Activated CD4-positive, alpha-beta memory T cell treated with anti-CD3 and anti-CD28 coated beads, Interleukin-2, amount 10 ng/mL, durations not matched to agents 7 days and 5 days (primary cell): ENCODE results near the gene MACROD1. TPM values are rescaled to one million over a fixed set of nuclear protein-coding genes. Genes with fewer than 3 reads are reported as not detected.
"Not testable (repeated sequence)": the region's sequence is repeated elsewhere in the genome, so short reads cannot be mapped to it uniquely, and the experiment has no call there.

ENCODE experiments used
- CTCF ChIA-PET: fragments of 350-600 bp; sonication (Branson Sonifier 250); formaldehyde crosslinking; loops from one replicate; lab custom pipeline; 2021; ENCODE audit warnings: antibody characterized with exemption, inconsistent platforms; lab: Charles Lee
- POLR2A ChIA-PET: fragments of 350-600 bp; sonication (Branson Sonifier 250); formaldehyde crosslinking; loops from one replicate; lab custom pipeline; 2021; ENCODE audit warnings: antibody characterized with exemption; lab: Charles Lee
- DNase-seq: peaks from one replicate; pipeline ENCODE4 v3.0.0-alpha.2; 2020
- H3K27ac Mint-ChIP-seq: one replicate; pipeline ENCODE4 v1.8.0; 2021; ENCODE audit warnings: mild to moderate bottlenecking, mixed read lengths
- H3K27me3 Mint-ChIP-seq: one replicate; pipeline ENCODE4 v1.8.0; 2021; ENCODE audit warnings: mixed read lengths
- H3K36me3 Mint-ChIP-seq: one replicate; pipeline ENCODE4 v1.8.0; 2021; ENCODE audit warnings: low read depth, mixed read lengths
- H3K4me1 Mint-ChIP-seq: one replicate; pipeline ENCODE4 v1.8.0; 2021; ENCODE audit warnings: mixed read lengths
- H3K4me3 Mint-ChIP-seq: one replicate; pipeline ENCODE4 v1.8.0; 2021; ENCODE audit warnings: mild to moderate bottlenecking, mixed read lengths
- H3K9me3 Mint-ChIP-seq: one replicate; pipeline ENCODE4 v1.8.0; 2021; ENCODE audit warnings: mixed read lengths
- total RNA-seq, 2 experiments: library from RNA; stranded (reverse); gene quantifications; one replicate each; pipeline ENCODE4 v1.2.3, GENCODE V29; 2021

Gene MACROD1
- total RNA-seq, 2 experiments from 2014 or later = 8.8 to 9.1 TPM

- H3K27ac Mint-ChIP-seq, H3K4me3 Mint-ChIP-seq, H3K9me3 Mint-ChIP-seq, CTCF ChIA-PET, H3K27me3 Mint-ChIP-seq, H3K36me3 Mint-ChIP-seq, DNase-seq: not testable (repeated sequence)
- POLR2A ChIA-PET = interaction anchor here (6.3 kb wide), 1 partner anchor 23 kb away, joined by 51 read pairs; the partner anchor contains the start of gene STIP1
- peaks cover 10% of the 10 kb centered on the region for H3K4me1 Mint-ChIP-seq
Measured at GRCh38 chr11:64162769-64163168, 3.1 kb downstream of the MACROD1 start.

GRCh38 chr11:64161037-64161436 is 4.9 kb downstream of the MACROD1 start:
- H3K27me3 Mint-ChIP-seq = no peaks in the 10 kb centered on the region
- CTCF ChIA-PET = interaction anchor here (1.2 kb wide), 1 partner anchor 137 kb away, joined by 3 read pairs; no protein-coding TSS in a partner anchor
- no peak overlapping the region for H3K27ac Mint-ChIP-seq
- no peak overlapping the region for H3K4me3 Mint-ChIP-seq
- H3K36me3 Mint-ChIP-seq = no peaks in the 10 kb centered on the region
- no peaks in the 10 kb centered on the region for H3K9me3 Mint-ChIP-seq
- peaks cover 7% of the 10 kb centered on the region for H3K4me1 Mint-ChIP-seq
- DNase-seq = no peak
- POLR2A ChIA-PET = no interaction called here

GRCh38 chr11:64157631-64158394 is 8.1 kb downstream of the MACROD1 start:
- DNase-seq = no peak
- CTCF ChIA-PET = no interaction called here
- Mint-ChIP-seq H3K27ac (no peak overlapping the region), H3K4me3 (no peak overlapping the region), H3K4me1 (no peaks in the 10 kb centered on the region), H3K9me3 (no peaks in the 10 kb centered on the region), H3K27me3 (peaks cover 3% of the 10 kb centered on the region), H3K36me3 (no peaks in the 10 kb centered on the region)
- POLR2A ChIA-PET = no interaction called here

- POLR2A ChIA-PET = interaction anchor here (1.4 kb wide), 1 partner anchor 29 kb away, joined by 3 read pairs; the partner anchor contains the start of gene STIP1
- no peak for DNase-seq
- Mint-ChIP-seq H3K4me1 (no peaks in the 10 kb centered on the region), H3K27me3 (peaks cover 3% of the 10 kb centered on the region), H3K27ac (no peak overlapping the region), H3K4me3 (no peak overlapping the region), H3K9me3 (no peaks in the 10 kb centered on the region), H3K36me3 (no peaks in the 10 kb centered on the region)
- CTCF ChIA-PET = no interaction called here
Measured at GRCh38 chr11:64156235-64157011, 9.5 kb downstream of the MACROD1 start.

- Mint-ChIP-seq H3K27me3 (peaks cover 3% of the 10 kb centered on the region), H3K9me3 (no peaks in the 10 kb centered on the region), H3K4me3 (no peak overlapping the region), H3K27ac (no peak overlapping the region), H3K4me1 (no peaks in the 10 kb centered on the region), H3K36me3 (no peaks in the 10 kb centered on the region)
- CTCF ChIA-PET = interaction anchor here (1.5 to 9.0 kb wide), 2 partner anchors 10 to 152 kb away, joined by 4 to 107 read pairs; no protein-coding TSS in a partner anchor
- DNase-seq = no peak
- POLR2A ChIA-PET = no interaction called here
Measured at GRCh38 chr11:64153812-64154211, 12.1 kb downstream of the MACROD1 start.

- H3K4me1 Mint-ChIP-seq = no peaks in the 10 kb centered on the region
- H3K27ac Mint-ChIP-seq = no peak overlapping the region
- H3K4me3 Mint-ChIP-seq = no peak overlapping the region
- peak; percentile 76 for DNase-seq
- CTCF ChIA-PET = interaction anchor here (0.6 to 9.0 kb wide), 13 partner anchors 11 to 485 kb away, joined by 3 to 107 read pairs (median 3); partner anchors contain the start of gene MACROD1
- H3K27me3 Mint-ChIP-seq = peaks cover 3% of the 10 kb centered on the region
- no peaks in the 10 kb centered on the region for H3K36me3 Mint-ChIP-seq
- no peaks in the 10 kb centered on the region for H3K9me3 Mint-ChIP-seq
- POLR2A ChIA-PET = interaction anchor here (1.0 to 1.6 kb wide), 2 partner anchors 12 to 32 kb away, joined by 3 to 4 read pairs; partner anchors contain the start of gene STIP1
Measured at GRCh38 chr11:64152841-64153691, 12.8 kb downstream of the MACROD1 start.

GRCh38 chr11:64151337-64151736 is 14.6 kb downstream of the MACROD1 start:
- CTCF ChIA-PET = interaction anchor here (0.9 to 9.0 kb wide), 6 partner anchors 12 to 314 kb away, joined by 3 to 107 read pairs (median 6); partner anchors contain the start of gene MARK2

GRCh38 chr11:64150481-64151239 is 15.3 kb downstream of the MACROD1 start:
- Mint-ChIP-seq H3K4me1 (peaks cover 2% of the 10 kb centered on the region), H3K36me3 (no peaks in the 10 kb centered on the region), H3K9me3 (no peaks in the 10 kb centered on the region), H3K27me3 (peaks cover 3% of the 10 kb centered on the region), H3K4me3 (no peak overlapping the region), H3K27ac (no peak overlapping the region)
- no peak for DNase-seq
- ChIA-PET POLR2A (interaction anchor here (1.3 kb wide), 1 partner anchor 313 kb away, joined by 4 read pairs; no protein-coding TSS in a partner anchor), CTCF (interaction anchor here (0.7 to 9.0 kb wide), 6 partner anchors 13 to 313 kb away, joined by 3 to 107 read pairs (median 4); partner anchors contain the start of gene MARK2)

More at GRCh38 chr11:64151337-64151736, 14.6 kb downstream of the MACROD1 start:
- no peak overlapping the region for H3K4me3 Mint-ChIP-seq
- no peaks in the 10 kb centered on the region for H3K36me3 Mint-ChIP-seq
- H3K27ac Mint-ChIP-seq = no peak overlapping the region
- H3K27me3 Mint-ChIP-seq = peaks cover 3% of the 10 kb centered on the region
- H3K4me1 Mint-ChIP-seq = no peaks in the 10 kb centered on the region
- DNase-seq = no peak
- no peaks in the 10 kb centered on the region for H3K9me3 Mint-ChIP-seq
- POLR2A ChIA-PET = interaction anchor here (1.6 kb wide), 1 partner anchor 34 kb away, joined by 4 read pairs; the partner anchor contains the start of gene STIP1

- DNase-seq = no peak
- Mint-ChIP-seq H3K36me3 (no peaks in the 10 kb centered on the region), H3K27ac (no peak overlapping the region), H3K4me3 (no peak overlapping the region), H3K9me3 (no peaks in the 10 kb centered on the region), H3K27me3 (peaks cover 3% of the 10 kb centered on the region), H3K4me1 (peaks cover 2% of the 10 kb centered on the region)
- CTCF ChIA-PET = interaction anchor here (0.7 to 9.0 kb wide), 4 partner anchors 14 to 312 kb away, joined by 3 to 107 read pairs (median 14); partner anchors contain the start of gene MARK2
- POLR2A ChIA-PET = interaction anchor here (0.8 to 1.3 kb wide), 2 partner anchors 148 to 313 kb away, joined by 3 to 4 read pairs; no protein-coding TSS in a partner anchor
Measured at GRCh38 chr11:64150051-64150450, 15.9 kb downstream of the MACROD1 start.

GRCh38 chr11:64148917-64149617 is 16.8 kb downstream of the MACROD1 start:
- no peak overlapping the region for H3K27ac Mint-ChIP-seq
- peaks cover 4% of the 10 kb centered on the region for H3K4me1 Mint-ChIP-seq
- no peak for DNase-seq
- no peaks in the 10 kb centered on the region for H3K36me3 Mint-ChIP-seq
- H3K9me3 Mint-ChIP-seq = no peaks in the 10 kb centered on the region
- POLR2A ChIA-PET = interaction anchor here (1.3 kb wide), 1 partner anchor 312 kb away, joined by 4 read pairs; no protein-coding TSS in a partner anchor
- CTCF ChIA-PET = interaction anchor here (0.7 to 9.0 kb wide), 3 partner anchors 148 to 311 kb away, joined by 3 to 107 read pairs (median 22); partner anchors contain the start of gene MARK2
- no peak overlapping the region for H3K4me3 Mint-ChIP-seq
- H3K27me3 Mint-ChIP-seq = peaks cover under 1% of the 10 kb centered on the region
